Measurements from ENCODE around the gene TPSD1. TPM values are rescaled to one million over a fixed set of nuclear protein-coding genes. Genes with fewer than 3 reads are reported as not detected.

TPSD1 gene
- polyA plus RNA-seq, 3 donors = not detected

GRCh38 chr16:1261131-1261892, 5.4 kb downstream of the TPSD1 start:
- no peak overlapping the region for H3K27ac ChIP-seq (ENCODE audit: low read depth in 1 of 2, low read length in 2 of 2)
- Mint-ChIP-seq H3K9me3 (peaks cover 3 to 9% (median 4%) of the 10 kb centered on the region in 7 donors), H3K4me3 (no peak overlapping the region), H3K27me3 (ENCODE audit: low read depth in 3 of 3) (peaks cover 29 to 49% (median 30%) of the 10 kb centered on the region in 3 donors), H3K36me3 (no peaks in the 10 kb centered on the region), H3K27ac (no peak overlapping the region), H3K4me1 (peaks cover 4% of the 10 kb centered on the region)
- H3K4me2 ChIP-seq (replicated peaks; ENCODE audit: extremely low read depth, low read length, poor library complexity, severe bottlenecking) = no peak overlapping the region
- 12% methylated on average over 35 of the region's 47 CpGs for WGBS (ENCODE audit: insufficient coverage)
- no peak for TF ChIP-seq CTCF (IDR thresholded peaks at IDR 0.05)
- H3K4me3 ChIP-seq (replicated peaks in 1 of 3; ENCODE audit: low read depth in 2 of 3, low read length in 3 of 3) = no peak overlapping the region
- no peak for DNase-seq
- H3K36me3 ChIP-seq (replicated peaks in 1 of 2; ENCODE audit: control insufficient read depth in 1 of 2, insufficient read depth in 2 of 2, low read length in 2 of 2) = no peaks in the 10 kb centered on the region
- H3K79me2 ChIP-seq (ENCODE audit: insufficient read depth, low read length) = no peaks in the 10 kb centered on the region
- no peaks in the 10 kb centered on the region for H3K4me1 ChIP-seq (ENCODE audit: control insufficient read depth in 1 of 2, insufficient read depth in 2 of 2, low read length in 2 of 2)
- H3K27me3 ChIP-seq (ENCODE audit: control insufficient read depth in 2 of 2, insufficient read depth in 2 of 2, low read length in 2 of 2) = peaks cover 0 to 41% of the 10 kb centered on the region in 2 donors
- H3K9me3 ChIP-seq (replicated peaks in 1 of 2; ENCODE audit: control insufficient read depth in 1 of 2, insufficient read depth in 1 of 2, low read length in 2 of 2) = no peaks in the 10 kb centered on the region
- intact Hi-C loops (cut with micrococcal nuclease) = loop anchor here in 1 of 2 donors (10.0 kb wide), 1 partner anchor 47 kb away; no protein-coding TSS in a partner anchor
- no peak overlapping the region for H3K9ac ChIP-seq (ENCODE audit: insufficient read depth, low read length, poor library complexity, severe bottlenecking)
- H2AFZ ChIP-seq (ENCODE audit: insufficient read depth, low read depth, low read length, poor library complexity, severe bottlenecking) = no peak overlapping the region
- H4K20me1 ChIP-seq (ENCODE audit: insufficient read depth, low read length) = no peaks in the 10 kb centered on the region

- H3K4me3 Mint-ChIP-seq = peak overlapping the region in 1 of 2 donors; percentile 39
Observed at GRCh38 chr16:1262210-1262845, 6.5 kb downstream of the TPSD1 start.

More at GRCh38 chr16:1262210-1262845, 6.5 kb downstream of the TPSD1 start:
- no peak overlapping the region for H3K27ac Mint-ChIP-seq
- no peaks in the 10 kb centered on the region for H3K36me3 ChIP-seq (replicated peaks in 1 of 2; ENCODE audit: control insufficient read depth in 1 of 2, insufficient read depth in 2 of 2, low read length in 2 of 2)
- H3K4me1 Mint-ChIP-seq = peaks cover 4% of the 10 kb centered on the region
- no peak overlapping the region for H3K27ac ChIP-seq (ENCODE audit: low read depth in 1 of 2, low read length in 2 of 2)
- TF ChIP-seq CTCF (IDR thresholded peaks at IDR 0.05) = no peak
- no peaks in the 10 kb centered on the region for H3K36me3 Mint-ChIP-seq
- no peak overlapping the region for H2AFZ ChIP-seq (ENCODE audit: insufficient read depth, low read depth, low read length, poor library complexity, severe bottlenecking)
- H3K27me3 ChIP-seq (ENCODE audit: control insufficient read depth in 2 of 2, insufficient read depth in 2 of 2, low read length in 2 of 2) = peaks cover 0 to 41% of the 10 kb centered on the region in 2 donors
- no peak for DNase-seq
- no peak overlapping the region for H3K4me2 ChIP-seq (replicated peaks; ENCODE audit: extremely low read depth, low read length, poor library complexity, severe bottlenecking)
- 90% methylated on average over 26 of the region's 32 CpGs for WGBS (ENCODE audit: insufficient coverage)
- H3K4me3 ChIP-seq (replicated peaks in 1 of 3; ENCODE audit: low read depth in 2 of 3, low read length in 3 of 3) = no peak overlapping the region
- peaks cover 27 to 47% (median 35%) of the 10 kb centered on the region in 3 donors for H3K27me3 Mint-ChIP-seq (ENCODE audit: low read depth in 3 of 3)
- peaks cover 3 to 12% (median 6%) of the 10 kb centered on the region in 7 donors for H3K9me3 Mint-ChIP-seq
- no peak overlapping the region for H3K9ac ChIP-seq (ENCODE audit: insufficient read depth, low read length, poor library complexity, severe bottlenecking)
- H3K79me2 ChIP-seq (ENCODE audit: insufficient read depth, low read length) = no peaks in the 10 kb centered on the region
- intact Hi-C loops (cut with micrococcal nuclease) = loop anchor here in 1 of 2 donors (10.0 kb wide), 1 partner anchor 48 kb away; no protein-coding TSS in a partner anchor
- no peaks in the 10 kb centered on the region for H3K4me1 ChIP-seq (ENCODE audit: control insufficient read depth in 1 of 2, insufficient read depth in 2 of 2, low read length in 2 of 2)
- H4K20me1 ChIP-seq (ENCODE audit: insufficient read depth, low read length) = no peaks in the 10 kb centered on the region
- H3K9me3 ChIP-seq (replicated peaks in 1 of 2; ENCODE audit: control insufficient read depth in 1 of 2, insufficient read depth in 1 of 2, low read length in 2 of 2) = no peaks in the 10 kb centered on the region
